DND-41 (cell line): ENCODE measurements around the gene YBX1.
"Not testable (repeated sequence)": the region's sequence is repeated elsewhere in the genome, so short reads cannot be mapped to it uniquely, and the experiment has no call there.

Experiments used
- EZH2 ChIP-seq: IDR thresholded peaks from 3 replicates; pipeline ENCODE4 v1.6.1; 2012; ENCODE audit warnings: borderline replicate concordance, low read depth, mild to moderate bottlenecking, moderate library complexity, low read length, inconsistent platforms; ENCODE audit not compliant: severe bottlenecking
- TF ChIP-seq, protein P1 (sequence below): IDR thresholded peaks from 2 replicates; pipeline ENCODE4 v1.5.1; 2012; ENCODE audit warnings: borderline replicate concordance, low read length, moderate library complexity, mild to moderate bottlenecking; ENCODE audit not compliant: poor library complexity, severe bottlenecking; ENCODE audit errors: extremely low read depth

DNA sequence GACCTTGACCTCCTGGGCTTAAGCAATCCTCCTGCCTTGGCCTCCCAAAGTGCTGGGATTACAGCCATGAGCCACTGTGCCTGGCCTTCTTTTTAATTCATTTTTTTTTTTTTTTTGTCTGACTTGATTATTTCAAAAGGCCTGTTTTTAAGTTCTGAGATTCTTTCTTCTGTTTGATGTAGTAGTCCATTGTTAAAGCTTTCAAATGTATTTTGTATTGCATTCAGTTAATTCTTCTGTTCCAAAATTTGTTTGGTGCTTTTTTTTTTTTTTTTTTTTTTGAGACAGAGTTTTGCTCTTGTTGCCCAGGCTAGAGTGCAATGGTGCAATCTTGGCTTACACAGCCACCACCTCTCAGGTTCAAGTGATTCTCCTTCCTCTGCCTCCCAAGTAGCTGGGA, 32.2 kb downstream of the YBX1 start:
- TF ChIP-seq, protein P1, sequence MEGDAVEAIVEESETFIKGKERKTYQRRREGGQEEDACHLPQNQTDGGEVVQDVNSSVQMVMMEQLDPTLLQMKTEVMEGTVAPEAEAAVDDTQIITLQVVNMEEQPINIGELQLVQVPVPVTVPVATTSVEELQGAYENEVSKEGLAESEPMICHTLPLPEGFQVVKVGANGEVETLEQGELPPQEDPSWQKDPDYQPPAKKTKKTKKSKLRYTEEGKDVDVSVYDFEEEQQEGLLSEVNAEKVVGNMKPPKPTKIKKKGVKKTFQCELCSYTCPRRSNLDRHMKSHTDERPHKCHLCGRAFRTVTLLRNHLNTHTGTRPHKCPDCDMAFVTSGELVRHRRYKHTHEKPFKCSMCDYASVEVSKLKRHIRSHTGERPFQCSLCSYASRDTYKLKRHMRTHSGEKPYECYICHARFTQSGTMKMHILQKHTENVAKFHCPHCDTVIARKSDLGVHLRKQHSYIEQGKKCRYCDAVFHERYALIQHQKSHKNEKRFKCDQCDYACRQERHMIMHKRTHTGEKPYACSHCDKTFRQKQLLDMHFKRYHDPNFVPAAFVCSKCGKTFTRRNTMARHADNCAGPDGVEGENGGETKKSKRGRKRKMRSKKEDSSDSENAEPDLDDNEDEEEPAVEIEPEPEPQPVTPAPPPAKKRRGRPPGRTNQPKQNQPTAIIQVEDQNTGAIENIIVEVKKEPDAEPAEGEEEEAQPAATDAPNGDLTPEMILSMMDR: not testable (repeated sequence)
- not testable (repeated sequence) for TF ChIP-seq EZH2
